GM12878 (cell line): ENCODE results near the gene DUSP16. TPM values are rescaled to one million over a fixed set of nuclear protein-coding genes. Genes with fewer than 3 reads are reported as not detected.

Experiments used
- ATAC-seq: fragments of 200-7000 bp; cut with Tn5 transposase; 3 replicates; pipeline ENCODE4 v1.9.1; 2020; ENCODE audit warnings: mild to moderate bottlenecking, moderate library complexity
- BruUV-seq: library from RNA; stranded (reverse); fragments of 400-500 nt; replicated peaks from 2 replicates; lab custom pipeline; 2021; lab: Mats Ljungman, UMichigan
- CTCF ChIA-PET: fragments of 300-600 bp; sonication (Branson Sonifier 250); formaldehyde crosslinking; extraction: SDS; loops from one replicate; lab custom pipeline; 2021; ENCODE audit warnings: inconsistent platforms; lab: Yijun Ruan, JAX
- POLR2A ChIA-PET: fragments of 350-600 bp; formaldehyde crosslinking; extraction: SDS; loops from one replicate; lab custom pipeline; 2021; ENCODE audit warnings: inconsistent platforms; lab: Charles Lee
- RAD21 ChIA-PET: fragments of 300-600 bp; sonication (Branson Sonifier 250); formaldehyde crosslinking; loops from one replicate; lab custom pipeline; 2023; ENCODE audit warnings: antibody characterized with exemption; ENCODE audit not compliant: unreplicated experiment; lab: Charles Lee
- SMC1A ChIA-PET: fragments of 300-600 bp; sonication (Branson Sonifier 250); formaldehyde crosslinking; loops from one replicate; lab custom pipeline; 2023; ENCODE audit not compliant: unreplicated experiment, uncharacterized antibody; lab: Charles Lee
- DNase-seq: peaks from one replicate; pipeline ENCODE4 v3.0.0-alpha.2; 2011; ENCODE audit warnings: low read depth, low spot score
- FAIRE-seq: peaks from 3 replicates; lab custom pipeline; 2011; peaks lifted over from hg19 to GRCh38; lab: Jason Lieb, UNC
- H2AFZ ChIP-seq: 2 replicates; pipeline ENCODE4 v1.6.0; 2011; ENCODE audit warnings: low read depth, low read length, control low read depth; ENCODE audit not compliant: control insufficient read depth
- H3K27ac ChIP-seq: 2 replicates; pipeline ENCODE4 v1.5.1; 2011; ENCODE audit warnings: control low read depth; ENCODE audit not compliant: control insufficient read depth, insufficient read depth
- H3K27me3 ChIP-seq, 2 experiments: replicated peaks in 1 of 2; 2 replicates each; pipeline versions ENCODE4 v1.6.0 to v1.6.1; 2011; ENCODE audit warnings: low read length in 1 of 2; ENCODE audit not compliant: control insufficient read depth in 2 of 2, insufficient read depth in 2 of 2
- H3K36me3 ChIP-seq, 2 experiments: 2 replicates each; pipeline ENCODE4 v1.5.1; 2011; ENCODE audit warnings: low read length in 1 of 2; ENCODE audit not compliant: control insufficient read depth in 2 of 2, insufficient read depth in 2 of 2
- H3K4me1 ChIP-seq: 2 replicates; pipeline ENCODE4 v1.6.1; 2011; ENCODE audit warnings: mild to moderate bottlenecking, low read length, moderate library complexity, mixed read lengths; ENCODE audit not compliant: control insufficient read depth, insufficient read depth
- H3K4me2 ChIP-seq: 2 replicates; pipeline ENCODE4 v1.6.0; 2011; ENCODE audit warnings: control low read depth; ENCODE audit not compliant: control insufficient read depth, insufficient read depth
- H3K4me3 ChIP-seq: fragments of 200-600 bp; sonication (generic); 2 replicates; pipeline ENCODE4 v1.5.1; 2016
- H3K79me2 ChIP-seq: 2 replicates; pipeline ENCODE4 v1.6.0; 2011; ENCODE audit warnings: low read length; ENCODE audit not compliant: control insufficient read depth, insufficient read depth
- H3K9ac ChIP-seq: 2 replicates; pipeline ENCODE4 v1.8.0; 2011; ENCODE audit warnings: low read length, control low read depth, mixed read lengths; ENCODE audit not compliant: control insufficient read depth, insufficient read depth
- H3K9me3 ChIP-seq: replicated peaks from 3 replicates; pipeline ENCODE4 v1.5.1; 2011; ENCODE audit warnings: mild to moderate bottlenecking, low read length; ENCODE audit not compliant: control insufficient read depth, insufficient read depth
- H4K20me1 ChIP-seq: 2 replicates; pipeline ENCODE4 v1.6.0; 2011; ENCODE audit not compliant: control insufficient read depth, insufficient read depth
- CEBPZ ChIP-seq: fragments of 150-350 bp; IDR thresholded peaks from 2 replicates; pipeline ENCODE4 v1.6.1; 2016; ENCODE audit warnings: low read depth, low read length
- GATAD2B ChIP-seq: fragments of 450-650 bp; conservative IDR thresholded peaks from 2 replicates; pipeline ENCODE4 v1.6.1; 2017; ENCODE audit warnings: low read depth, mild to moderate bottlenecking, moderate library complexity
- HDGF ChIP-seq: fragments of 450-650 bp; IDR thresholded peaks from 2 replicates; pipeline ENCODE4 v1.6.1; 2016; ENCODE audit warnings: antibody characterized with exemption
- JUND ChIP-seq: IDR thresholded peaks from 2 replicates; pipeline ENCODE4 v1.6.1; 2012; ENCODE audit warnings: low read depth, mild to moderate bottlenecking, low read length, improper control_type of control experiment, moderate library complexity
- POLR2A ChIP-seq: IDR thresholded peaks from 2 replicates; pipeline ENCODE4 v1.6.1; 2011; ENCODE audit warnings: low read depth, mild to moderate bottlenecking, low read length
- RBBP5 ChIP-seq: fragments of 200-600 bp; sonication (generic); conservative IDR thresholded peaks from 2 replicates; pipeline ENCODE4 v1.6.1; 2016
- RUNX3 ChIP-seq: IDR thresholded peaks from 2 replicates; pipeline ENCODE4 v1.6.1; 2012; ENCODE audit warnings: low read length, inconsistent platforms
- SIN3A ChIP-seq: IDR thresholded peaks from 2 replicates; pipeline ENCODE4 v1.6.1; 2012; ENCODE audit warnings: low read depth, low read length, improper control_type of control experiment
- TCF3 ChIP-seq: IDR thresholded peaks from 2 replicates; pipeline ENCODE4 v1.6.1; 2012; ENCODE audit warnings: low read depth, mild to moderate bottlenecking, low read length, borderline replicate concordance; ENCODE audit not compliant: insufficient read depth
- TCF7 ChIP-seq: IDR thresholded peaks from 2 replicates; pipeline ENCODE4 v1.6.1; 2014; ENCODE audit warnings: antibody characterized with exemption, borderline replicate concordance
- WGBS: methylation state at CpG from one replicate; pipeline ENCODE4 v1.1.6; 2016; ENCODE audit warnings: low lambda C conversion rate; ENCODE audit not compliant: insufficient replicate concordance, insufficient coverage; ENCODE audit errors: missing lambda C conversion rate; 5-methylcytosine and 5-hydroxymethylcytosine counted together
- in situ Hi-C: fragments of 300-500 bp; cut with MboI; formaldehyde crosslinking; loops from 9 replicates; pipeline ENCODE4 v1.14.3; 2018; ENCODE audit warnings: mixed read lengths
- intact Hi-C: fragments of 100-400 bp; cut with micrococcal nuclease; formaldehyde crosslinking; loops from one replicate; pipeline ENCODE4 v1.14.2; 2022; ENCODE audit not compliant: unreplicated experiment
- polyA plus RNA-seq, 11 experiments: library from polyadenylated mRNA; depleted of rRNA in 4 of 11; unstranded in 6 of 11; stranded (reverse) in 5 of 11; fragments of >200 nt; fragmentation: Nextera tagmentation in 4 of 11; fragmentation: Illumina TruSeq in 1 of 11; extraction: Ambion mirVana in 4 of 11; extraction: Trizol in 1 of 11; gene quantifications; 1 replicate in 1 of 11; 2 replicates in 10 of 11; pipeline versions ENCODE4 v1.2.1 to v1.2.3, GENCODE V29; 2011 to 2016; ENCODE audit warnings: inconsistent platforms in 2 of 11, missing spikeins in 2 of 11, low read depth in 1 of 11
- total RNA-seq, 4 experiments: library from RNA; depleted of rRNA in 3 of 4; stranded (reverse); fragments of >200 nt in 3 of 4; fragmentation: Illumina TruSeq in 1 of 4; extraction: Trizol in 1 of 4; gene quantifications; 2 replicates each; pipeline versions ENCODE4 v1.2.1 to v1.2.3, GENCODE V29; 2013 to 2021

Gene DUSP16
- total and polyA plus RNA-seq, 10 of the 15 experiments (the other 5 are each of a cell fraction or from before 2014, with no cell fraction given) = 3.9 to 75.3 (median 26.8) TPM

DNA sequence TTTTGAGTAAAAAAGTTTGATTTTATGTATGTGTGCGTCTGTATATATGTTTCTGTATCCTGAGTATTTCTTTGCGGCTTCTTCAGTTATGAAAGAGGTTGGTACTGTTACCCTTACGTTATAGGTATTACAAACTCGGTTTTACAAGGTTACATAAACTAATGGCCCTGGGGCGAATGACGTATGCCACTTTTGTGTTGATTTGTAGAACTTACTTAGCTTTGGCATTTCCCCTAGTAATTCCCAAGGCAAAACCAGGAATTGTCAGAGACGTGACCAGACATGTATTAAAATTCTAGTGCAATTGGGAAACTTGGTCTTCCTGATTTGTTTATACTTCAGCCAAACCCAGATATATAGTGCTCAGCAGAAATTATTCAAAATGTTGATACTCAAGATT is 93.3 kb downstream of the DUSP16 start:
- no peak for ATAC-seq
- no TSS peak for BruUV-seq
- TF ChIP-seq HDGF (no peak), CEBPZ (no peak), TCF7 (no peak), GATAD2B (no peak), SIN3A (no peak), RUNX3 (no peak), TCF3 (no peak), RBBP5 (no peak), JUND (no peak), POLR2A (no peak)
- ChIA-PET SMC1A (no interaction called here), RAD21 (no interaction called here), CTCF (no interaction called here), POLR2A (no interaction called here)
- Histone ChIP-seq H3K4me3 (no peak overlapping the region), H3K9ac (no peak overlapping the region), H3K27ac (no peak overlapping the region), H3K79me2 (peaks cover 1% of the 10 kb centered on the region), H3K27me3 (no peaks in the 10 kb centered on the region), H3K4me1 (peaks cover 6% of the 10 kb centered on the region), H3K4me2 (no peak overlapping the region), H2AFZ (no peak overlapping the region), H4K20me1 (no peaks in the 10 kb centered on the region), H3K9me3 (no peaks in the 10 kb centered on the region; the same call in 2 of the 3 replicates), H3K36me3 (peaks cover 1 to 6% of the 10 kb centered on the region in 2 experiments; a peak in 3 of 4 replicates)
- intact Hi-C loops = no loop called here
- FAIRE-seq = no peak
- 98% methylated on average over 7 of the region's 7 CpGs for WGBS
- no peak for DNase-seq
- in situ Hi-C loops = no loop called here
